GM19397 (cell line): ENCODE measurements around the gene RTRAF.

Experiments
- ATAC-seq: cut with Tn5 transposase; IDR thresholded peaks from one replicate; pipeline ENCODE4 v1.9.1; 2021; ENCODE audit warnings: mild to moderate bottlenecking, moderate library complexity; ENCODE audit not compliant: unreplicated experiment

The RTRAF gene

DNA sequence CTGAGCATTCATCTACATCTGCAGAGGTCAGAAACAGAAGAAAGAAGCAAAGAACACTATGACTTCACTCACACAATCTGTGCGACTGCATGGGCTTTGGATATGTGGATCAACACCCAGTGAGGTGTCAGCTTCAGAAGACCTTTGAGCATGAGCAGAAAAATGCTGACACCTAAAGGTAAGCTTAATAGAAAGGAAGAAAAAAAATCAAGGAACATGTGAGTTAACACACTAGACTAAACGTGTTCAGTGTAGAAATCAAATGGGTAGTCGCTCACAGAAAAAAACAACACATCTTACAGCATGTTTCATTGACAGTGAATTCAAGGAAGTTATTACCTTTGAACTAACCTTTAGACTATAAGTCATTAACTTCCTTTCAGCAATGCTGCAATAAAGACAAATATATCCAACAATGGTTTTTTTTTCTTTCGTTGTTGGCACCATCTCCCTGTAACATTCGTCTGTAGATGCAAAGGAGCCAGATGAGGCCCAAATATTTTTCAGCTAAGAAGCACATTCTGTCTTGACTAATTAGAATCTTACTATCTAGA, 30.9 kb downstream of the RTRAF start:
- ATAC-seq: no peak

DNA sequence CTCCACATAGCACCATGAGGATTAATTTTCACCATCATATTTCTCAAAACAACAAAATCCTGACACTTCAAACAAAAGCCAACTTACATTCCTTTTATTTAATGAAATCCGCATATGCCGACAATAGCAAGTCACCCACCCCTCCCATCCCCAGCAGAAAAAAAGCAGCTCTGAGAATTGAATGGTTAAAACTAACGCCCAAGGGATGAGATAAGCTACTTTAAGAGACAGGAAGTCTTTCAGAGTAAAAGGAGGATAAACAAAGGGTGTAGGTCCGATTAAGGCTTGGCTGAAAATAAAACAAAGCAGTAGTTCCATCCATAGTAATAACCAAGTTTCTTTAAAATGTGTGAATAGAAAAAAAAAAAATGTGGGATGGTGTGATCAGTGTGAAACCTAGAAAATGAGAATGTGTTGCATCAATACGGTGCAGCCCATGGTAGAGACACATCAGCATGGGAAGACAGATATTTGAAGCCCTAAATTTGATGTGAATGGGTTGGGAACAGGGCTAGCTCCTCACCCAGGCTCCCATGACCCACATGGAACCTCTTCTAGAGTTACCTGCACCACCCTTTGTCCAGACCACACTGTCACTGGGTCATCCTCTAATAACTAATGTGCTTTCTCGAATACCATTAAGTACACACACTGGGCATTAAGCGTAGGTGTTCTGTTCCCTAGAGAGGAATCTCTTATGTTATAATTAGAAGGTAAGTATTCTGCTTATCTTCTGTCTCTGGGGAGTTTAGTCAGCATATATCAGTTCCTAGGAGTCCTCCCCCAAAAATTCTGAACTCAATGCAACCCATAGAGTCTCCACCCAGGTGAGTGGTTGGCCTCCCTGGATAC, 31.7 kb downstream of the RTRAF start:
- no peak for ATAC-seq

DNA sequence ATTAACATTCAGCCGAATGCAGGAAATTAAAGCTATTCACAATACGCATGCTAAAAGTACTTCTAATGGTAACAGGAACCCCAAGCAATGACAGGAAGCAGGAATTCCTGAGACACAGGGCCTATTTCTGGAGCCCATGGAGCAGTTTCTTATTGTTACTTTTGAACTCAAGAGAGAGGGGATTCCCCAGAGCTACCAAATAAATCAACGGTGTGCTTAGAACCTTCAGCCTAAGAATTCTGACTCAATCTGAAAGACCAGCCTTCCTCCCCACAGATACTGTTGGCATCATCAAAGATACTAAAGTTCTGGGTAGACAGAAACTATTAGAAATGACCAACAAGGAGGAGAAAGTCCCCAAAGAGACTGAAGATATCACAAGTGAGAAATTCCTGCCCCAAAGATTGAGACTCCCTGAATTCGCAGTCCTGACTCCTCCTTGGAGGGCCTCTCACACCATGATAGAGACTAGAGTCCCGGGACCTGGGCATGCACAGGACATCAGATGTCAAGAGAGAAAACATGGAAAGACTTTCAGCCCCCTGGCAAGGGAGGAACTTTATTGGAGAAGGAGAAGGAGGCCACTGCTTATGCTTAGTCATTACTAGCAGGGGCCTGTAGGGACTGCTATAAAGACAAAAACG, 32.7 kb downstream of the RTRAF start:
- ATAC-seq: no peak

DNA sequence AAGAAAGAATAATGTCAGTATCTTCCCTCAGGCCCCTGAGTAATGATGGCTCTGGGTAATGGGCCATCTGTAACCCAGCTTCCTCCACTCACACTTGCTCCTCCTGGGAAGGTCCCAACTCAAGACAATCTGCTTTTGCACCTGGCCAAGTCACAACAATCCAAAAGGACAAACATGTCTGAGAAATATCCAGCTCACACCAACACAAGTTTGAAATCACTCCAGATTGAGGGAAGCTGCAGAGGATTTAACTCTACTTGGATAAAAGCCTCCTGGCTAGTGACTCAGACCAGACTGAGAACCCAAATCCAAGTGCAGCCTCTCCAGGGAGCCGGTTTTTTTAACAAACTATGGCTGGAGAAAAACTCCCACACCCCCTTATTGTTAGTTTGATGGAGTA, 34.2 kb downstream of the RTRAF start:
- ATAC-seq: no peak

DNA sequence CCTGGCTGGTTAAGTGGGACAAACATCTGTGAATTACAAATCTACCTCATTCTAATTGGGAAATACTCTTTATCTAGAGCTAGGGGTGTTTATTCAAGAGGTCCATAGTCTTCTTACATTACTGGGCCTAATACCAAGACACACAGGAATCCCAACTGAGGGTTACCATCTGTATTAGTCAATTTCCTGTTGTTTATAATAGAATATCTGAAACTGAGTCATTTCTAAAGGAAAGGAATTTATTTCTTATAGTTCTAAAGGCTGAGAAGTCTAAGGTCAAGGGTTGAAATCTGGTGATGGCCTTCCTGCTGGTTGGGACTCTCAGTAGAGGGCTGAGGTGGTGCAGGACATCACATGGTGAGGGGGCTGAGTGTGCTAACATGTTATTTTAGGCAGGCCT, 36.0 kb downstream of the RTRAF start:
- no peak for ATAC-seq

DNA sequence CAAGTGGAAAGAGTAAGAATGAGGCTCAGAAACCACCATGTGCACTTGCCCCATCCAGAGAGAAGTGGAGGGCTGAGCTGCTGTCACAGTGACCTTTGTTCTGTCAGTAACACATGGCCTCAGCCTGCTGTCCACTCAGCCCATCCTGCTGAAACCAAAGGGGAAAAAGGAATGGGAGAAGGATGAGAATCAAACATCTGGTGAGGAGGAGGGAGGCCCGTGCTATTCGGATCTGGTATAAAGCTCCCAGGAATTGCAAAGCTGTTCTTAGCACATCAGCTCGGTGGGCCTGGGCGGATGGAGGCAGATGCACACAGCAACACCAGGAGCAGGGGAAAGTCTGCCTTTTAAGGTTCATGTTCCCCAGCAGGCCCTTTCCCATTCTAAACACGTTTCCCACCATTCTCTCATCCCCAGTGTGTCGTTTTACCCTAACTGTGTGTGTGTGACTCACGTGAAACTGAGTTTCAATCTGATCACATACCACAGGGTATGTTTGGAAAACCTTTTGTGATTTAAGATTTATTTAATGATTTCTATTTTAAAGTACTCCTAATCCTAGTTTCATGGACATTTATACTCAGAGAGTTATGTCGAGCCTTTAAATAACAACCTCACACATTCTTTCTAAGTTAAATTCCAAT, 36.8 kb downstream of the RTRAF start:
- ATAC-seq: no peak

DNA sequence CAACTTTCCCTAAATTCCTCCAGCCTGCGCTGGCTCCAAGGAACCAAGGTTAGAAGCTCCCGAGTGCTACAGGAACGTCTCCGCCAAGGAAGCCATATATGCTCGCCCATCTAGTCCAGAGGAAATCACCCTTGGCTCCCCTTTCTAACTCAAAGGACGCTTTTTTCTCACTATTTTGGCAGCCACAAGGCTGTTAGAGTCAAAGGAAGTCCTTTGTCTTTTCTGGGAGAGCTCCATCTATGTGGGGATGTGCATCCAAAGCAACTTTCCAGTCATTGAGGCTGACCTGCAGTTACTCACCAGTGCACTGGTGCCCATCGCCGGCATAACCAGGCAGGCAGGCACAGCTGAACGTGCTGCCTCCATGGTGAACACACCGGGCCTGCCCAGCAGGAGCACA, 37.6 kb downstream of the RTRAF start:
- ATAC-seq: no peak

DNA sequence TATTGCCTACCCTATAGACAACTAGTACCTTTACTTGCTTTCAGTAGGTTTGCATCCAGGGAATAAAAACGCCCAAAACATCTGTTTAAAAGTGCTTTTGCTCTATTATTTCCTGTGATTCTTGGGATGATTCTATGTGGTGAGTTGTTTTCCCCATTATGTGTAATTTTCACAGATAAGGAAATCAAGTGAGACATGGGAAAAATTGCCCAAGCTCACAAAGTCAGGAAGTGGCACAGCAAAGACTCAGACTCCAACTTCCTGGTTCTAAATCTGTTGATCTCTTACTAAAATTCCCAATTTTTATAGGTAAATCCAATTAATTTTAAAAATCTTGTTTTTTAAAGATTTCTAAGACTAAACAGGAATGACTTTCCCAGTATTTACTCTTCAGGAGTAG, 40.5 kb downstream of the RTRAF start:
- no peak for ATAC-seq

DNA sequence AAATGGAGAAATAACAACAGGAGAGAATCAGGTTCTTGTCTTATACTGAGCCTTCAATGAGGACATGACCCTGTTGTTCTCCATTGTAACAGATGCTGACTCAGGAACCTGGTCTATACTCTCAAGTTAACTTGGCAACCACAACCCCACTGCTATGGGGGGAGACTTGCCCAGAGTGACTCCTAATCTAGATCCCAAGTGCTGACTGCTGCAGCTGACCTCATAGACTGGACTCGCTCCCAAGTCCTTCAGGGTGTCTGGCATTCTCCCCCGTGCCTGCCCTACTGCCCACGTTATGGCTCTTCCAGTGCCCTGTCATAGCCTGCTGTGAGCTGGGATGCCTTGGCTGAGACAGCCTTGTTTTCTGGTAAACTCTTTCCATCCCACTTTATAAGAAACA, 42.4 kb downstream of the RTRAF start:
- no peak for ATAC-seq

DNA sequence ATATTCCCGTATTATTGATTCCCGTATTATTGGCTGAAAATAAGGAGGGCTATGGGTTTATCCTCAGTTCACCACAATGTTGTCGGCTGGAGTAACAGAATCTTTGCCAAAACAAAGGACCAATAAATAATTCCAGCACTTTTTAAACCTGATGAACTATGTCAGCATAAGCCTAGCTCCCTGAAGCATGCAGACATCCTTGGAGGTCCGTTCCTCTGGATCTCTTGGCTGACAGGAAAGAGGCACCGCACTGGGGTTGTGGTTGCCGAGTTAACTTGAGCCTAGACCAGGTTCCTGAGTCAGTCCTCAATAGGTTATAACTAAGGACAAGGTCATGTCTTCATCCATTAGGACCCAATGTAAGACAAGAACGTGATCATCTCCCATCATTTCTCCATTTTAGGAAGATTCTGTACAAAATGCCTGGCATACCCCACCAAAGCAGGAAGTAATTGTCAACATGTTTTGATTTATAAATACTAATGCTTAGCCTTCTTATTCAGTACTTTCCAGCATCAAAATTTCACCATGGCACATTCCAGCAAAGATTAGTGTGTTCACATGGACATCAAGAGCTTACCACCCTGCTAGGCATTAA, 43.0 kb downstream of the RTRAF start:
- no peak for ATAC-seq

DNA sequence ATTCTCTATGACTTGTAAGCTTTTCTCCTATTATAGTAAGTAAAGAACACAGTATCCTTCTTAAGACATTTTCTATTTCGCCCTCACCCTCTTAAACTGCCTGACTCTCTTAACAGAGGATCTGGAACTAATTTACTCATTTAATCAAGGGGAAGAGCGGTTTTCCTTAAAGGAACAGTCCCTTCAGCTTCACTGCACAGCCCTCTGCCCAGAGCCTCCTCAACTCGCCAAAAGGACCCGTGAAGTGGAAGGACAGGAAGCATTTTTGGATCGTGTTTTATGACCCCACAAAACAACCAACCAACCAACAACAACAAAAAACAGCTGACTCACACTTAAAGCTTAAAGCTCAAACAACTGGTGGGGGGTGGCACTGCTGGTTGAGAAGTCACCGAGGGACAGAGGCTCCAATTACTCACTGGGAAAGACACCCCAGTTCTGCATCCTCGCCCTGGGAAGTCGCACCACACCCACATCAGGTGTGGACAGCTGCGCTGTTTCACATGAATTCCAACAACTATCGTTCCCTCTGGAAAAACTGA, 43.8 kb downstream of the RTRAF start:
- ATAC-seq: no peak

DNA sequence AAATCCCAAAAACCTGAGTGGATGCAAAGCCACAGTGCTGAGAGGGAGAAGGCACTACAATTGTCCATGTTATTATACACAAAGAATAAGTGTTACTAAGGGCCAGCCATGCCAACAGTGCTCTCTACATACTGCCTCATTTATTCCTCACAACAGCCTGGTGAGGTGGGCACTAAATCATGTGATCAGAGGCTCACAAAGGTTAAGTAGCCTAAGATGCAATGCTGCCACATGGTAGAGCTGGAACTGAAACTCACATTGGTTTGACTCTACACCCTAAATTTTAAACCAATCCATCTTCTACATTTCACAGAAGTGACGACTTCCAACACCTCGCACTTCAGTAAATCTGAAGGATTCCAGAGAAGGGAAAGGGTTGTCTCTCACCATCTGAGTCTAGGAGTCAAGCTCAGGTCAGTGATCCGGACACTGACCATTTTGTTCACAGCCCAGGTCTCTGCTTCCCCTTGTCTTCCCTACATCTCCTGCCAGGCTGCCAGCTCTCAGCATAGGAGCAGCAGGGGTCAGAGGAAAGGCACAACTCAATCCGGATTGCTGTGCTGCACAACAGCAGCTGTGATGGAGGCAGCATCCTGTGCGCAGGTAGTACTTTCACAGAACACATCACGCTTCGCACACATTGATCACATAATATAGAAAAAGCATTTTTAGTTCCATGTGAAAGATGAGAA, 49.9 kb downstream of the RTRAF start:
- ATAC-seq: no peak

DNA sequence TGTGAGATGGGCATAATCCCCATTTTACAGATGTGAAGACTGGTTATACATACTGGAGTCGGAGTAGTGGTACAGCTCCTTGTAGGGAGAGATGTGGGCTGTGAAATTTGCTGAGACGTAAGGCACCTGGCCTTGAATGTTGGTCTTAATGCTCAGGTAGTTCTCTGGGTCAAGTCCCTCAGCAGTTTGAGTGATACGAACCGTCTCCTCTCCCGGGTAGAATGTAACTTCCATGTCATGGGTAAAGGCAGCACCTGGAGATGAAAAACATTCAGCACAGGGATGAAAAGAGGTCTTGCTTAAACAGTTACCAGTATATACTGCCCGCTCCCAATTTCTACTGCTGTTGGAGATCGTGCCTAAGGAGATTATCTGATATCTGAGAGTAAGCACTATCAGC, 51.3 kb downstream of the RTRAF start:
- no peak for ATAC-seq

DNA sequence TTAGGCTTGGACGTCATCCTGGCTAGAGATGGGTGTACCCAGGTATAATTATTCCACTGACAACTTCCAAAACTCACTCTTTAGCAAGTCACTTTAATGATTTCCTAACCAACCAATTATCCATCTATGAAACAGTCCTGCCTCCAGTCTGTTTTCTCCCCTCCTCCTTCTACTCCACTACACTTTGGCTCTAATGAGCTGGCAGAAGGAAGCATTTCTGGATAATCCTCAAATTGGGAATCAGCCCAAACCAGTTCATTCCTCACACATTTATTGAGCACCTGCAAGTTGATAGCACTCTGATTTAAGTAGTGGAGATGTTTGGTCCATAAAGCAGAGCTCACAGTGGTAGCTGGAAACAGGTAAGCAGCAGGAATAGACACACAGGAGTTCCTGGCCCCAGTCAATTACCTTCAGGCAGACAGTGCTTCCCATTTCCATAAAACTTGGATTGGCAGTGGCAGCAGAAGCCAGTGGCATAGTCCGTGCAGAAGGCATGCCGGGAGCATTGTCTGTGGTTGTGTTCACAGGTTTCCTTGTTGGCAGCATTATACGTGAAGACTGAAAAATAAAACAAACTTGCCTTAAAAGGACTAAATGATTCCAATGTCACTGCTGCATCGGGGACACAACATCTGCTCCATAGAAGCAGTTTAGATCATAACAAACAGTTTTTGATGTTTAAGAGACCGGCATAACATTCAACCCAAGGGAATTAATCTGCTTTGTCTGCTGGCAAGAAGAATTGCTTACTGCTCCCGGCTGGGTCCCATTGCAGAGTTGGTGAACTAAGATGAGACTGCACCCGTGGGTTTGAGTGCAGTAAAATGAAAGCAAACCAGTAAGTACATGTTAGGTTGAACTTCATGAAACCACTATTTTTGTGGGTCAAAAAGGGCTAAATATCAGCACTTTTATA, 53.3 kb downstream of the RTRAF start:
- no peak for ATAC-seq

DNA sequence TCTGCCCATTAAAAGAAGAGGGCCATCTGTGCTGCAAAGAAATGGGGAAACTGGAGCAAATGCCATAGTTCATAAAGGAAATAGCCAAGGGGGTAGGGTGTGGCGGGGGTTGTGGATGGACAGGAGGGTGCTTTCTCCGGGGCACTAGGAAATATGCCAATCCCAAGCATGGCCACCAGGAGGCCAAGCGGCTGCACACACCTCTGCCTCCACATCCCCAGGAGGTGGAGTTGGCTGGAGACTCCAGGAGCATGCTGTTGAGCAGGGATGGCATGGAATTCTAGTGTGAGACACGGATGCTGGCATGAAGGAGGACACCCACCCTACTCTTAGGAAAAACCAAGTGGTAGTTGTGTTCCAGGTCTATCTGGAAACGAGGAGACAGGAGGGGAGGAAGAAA, 54.3 kb downstream of the RTRAF start:
- ATAC-seq: no peak

DNA sequence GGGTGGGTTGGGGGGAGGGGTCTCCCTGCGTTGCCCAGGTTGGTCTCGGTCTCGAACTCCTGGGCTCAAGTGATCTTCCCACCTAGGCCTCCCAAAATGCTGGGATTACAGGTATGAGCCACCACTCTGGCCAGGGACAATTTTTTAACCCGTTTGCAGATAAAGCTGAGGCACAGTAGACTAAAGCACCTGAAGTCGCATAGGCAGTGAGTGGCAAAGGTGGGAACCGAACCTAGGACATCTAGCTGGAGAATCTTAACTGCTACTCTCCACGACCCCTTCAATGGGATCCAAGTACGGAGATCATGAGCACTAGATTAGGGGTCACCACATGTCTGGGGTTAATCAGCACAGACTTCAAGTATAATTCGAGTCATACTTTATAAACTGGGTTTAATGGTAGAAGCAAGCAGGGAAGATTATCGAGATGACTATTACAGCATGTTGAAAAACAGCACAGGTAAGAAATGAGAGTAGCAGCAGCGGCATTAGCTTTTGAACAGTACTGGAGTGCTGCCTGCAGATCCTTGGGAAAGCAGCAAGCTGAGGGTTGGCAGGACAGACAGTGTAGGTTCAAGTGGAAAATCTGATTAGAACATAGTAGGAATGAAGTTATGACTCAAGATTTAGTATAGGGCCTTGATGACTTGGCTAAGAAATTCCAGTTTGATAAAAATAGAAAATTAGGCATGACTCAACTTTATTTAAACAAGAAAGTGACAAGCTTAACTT, 55.6 kb downstream of the RTRAF start:
- ATAC-seq: no peak

DNA sequence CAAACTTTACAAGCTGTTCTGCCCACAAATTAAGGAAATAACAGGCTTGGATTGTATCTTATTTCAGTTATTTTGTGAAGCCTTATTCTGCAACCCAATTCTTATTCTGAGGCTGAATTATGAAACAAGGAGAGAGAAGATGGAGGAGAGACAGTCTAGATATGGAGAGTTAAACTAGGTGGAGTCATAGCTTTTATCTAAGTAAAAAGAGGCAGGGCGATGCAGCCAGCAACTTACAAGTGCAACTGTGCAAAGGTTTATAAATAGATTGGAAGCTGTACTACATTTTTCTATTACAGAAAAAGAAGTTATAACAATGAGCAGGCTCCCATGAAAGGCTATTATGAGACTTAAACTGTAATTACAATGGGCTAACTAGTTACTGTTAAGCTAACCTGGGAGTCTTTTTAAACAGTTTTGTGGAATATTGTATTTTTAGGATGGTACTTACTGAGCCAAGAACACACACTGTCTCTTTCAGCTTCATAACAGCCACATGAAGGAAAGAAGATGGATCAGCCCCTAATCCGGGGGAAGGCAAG, 57.1 kb downstream of the RTRAF start:
- no peak for ATAC-seq

DNA sequence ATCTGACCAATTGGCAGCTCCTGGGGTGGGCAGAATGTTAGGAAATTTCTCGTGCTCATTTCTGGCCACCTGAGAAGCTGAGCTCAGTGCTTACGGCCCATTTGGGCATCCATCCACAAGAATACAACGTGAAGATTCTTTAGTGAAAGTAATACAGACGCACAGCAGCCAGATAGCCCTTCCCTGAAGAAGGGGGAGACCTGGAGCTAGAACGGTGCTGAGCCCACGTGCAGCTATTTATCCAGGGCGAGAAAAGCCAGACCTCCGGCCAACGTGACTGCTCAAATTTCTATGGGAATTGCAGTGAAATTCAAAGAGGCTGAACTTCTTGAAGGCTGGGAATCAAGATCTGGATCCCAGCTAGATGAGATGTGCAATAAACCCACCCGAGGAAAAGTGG, 58.8 kb downstream of the RTRAF start:
- ATAC-seq: no peak
